Activated CD4-positive, CD25-positive, alpha-beta regulatory T cell treated with anti-CD3 and anti-CD28 coated beads, Interleukin-2, amount 50 U/mL, for 72 hours (primary cell): ENCODE measurements around the gene USP47.

Experiments
- DNase-seq: peaks from one replicate; pipeline ENCODE4 v3.0.0; 2021

The USP47 gene, protein sequence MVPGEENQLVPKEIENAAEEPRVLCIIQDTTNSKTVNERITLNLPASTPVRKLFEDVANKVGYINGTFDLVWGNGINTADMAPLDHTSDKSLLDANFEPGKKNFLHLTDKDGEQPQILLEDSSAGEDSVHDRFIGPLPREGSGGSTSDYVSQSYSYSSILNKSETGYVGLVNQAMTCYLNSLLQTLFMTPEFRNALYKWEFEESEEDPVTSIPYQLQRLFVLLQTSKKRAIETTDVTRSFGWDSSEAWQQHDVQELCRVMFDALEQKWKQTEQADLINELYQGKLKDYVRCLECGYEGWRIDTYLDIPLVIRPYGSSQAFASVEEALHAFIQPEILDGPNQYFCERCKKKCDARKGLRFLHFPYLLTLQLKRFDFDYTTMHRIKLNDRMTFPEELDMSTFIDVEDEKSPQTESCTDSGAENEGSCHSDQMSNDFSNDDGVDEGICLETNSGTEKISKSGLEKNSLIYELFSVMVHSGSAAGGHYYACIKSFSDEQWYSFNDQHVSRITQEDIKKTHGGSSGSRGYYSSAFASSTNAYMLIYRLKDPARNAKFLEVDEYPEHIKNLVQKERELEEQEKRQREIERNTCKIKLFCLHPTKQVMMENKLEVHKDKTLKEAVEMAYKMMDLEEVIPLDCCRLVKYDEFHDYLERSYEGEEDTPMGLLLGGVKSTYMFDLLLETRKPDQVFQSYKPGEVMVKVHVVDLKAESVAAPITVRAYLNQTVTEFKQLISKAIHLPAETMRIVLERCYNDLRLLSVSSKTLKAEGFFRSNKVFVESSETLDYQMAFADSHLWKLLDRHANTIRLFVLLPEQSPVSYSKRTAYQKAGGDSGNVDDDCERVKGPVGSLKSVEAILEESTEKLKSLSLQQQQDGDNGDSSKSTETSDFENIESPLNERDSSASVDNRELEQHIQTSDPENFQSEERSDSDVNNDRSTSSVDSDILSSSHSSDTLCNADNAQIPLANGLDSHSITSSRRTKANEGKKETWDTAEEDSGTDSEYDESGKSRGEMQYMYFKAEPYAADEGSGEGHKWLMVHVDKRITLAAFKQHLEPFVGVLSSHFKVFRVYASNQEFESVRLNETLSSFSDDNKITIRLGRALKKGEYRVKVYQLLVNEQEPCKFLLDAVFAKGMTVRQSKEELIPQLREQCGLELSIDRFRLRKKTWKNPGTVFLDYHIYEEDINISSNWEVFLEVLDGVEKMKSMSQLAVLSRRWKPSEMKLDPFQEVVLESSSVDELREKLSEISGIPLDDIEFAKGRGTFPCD (N-terminal part only)

DNA sequence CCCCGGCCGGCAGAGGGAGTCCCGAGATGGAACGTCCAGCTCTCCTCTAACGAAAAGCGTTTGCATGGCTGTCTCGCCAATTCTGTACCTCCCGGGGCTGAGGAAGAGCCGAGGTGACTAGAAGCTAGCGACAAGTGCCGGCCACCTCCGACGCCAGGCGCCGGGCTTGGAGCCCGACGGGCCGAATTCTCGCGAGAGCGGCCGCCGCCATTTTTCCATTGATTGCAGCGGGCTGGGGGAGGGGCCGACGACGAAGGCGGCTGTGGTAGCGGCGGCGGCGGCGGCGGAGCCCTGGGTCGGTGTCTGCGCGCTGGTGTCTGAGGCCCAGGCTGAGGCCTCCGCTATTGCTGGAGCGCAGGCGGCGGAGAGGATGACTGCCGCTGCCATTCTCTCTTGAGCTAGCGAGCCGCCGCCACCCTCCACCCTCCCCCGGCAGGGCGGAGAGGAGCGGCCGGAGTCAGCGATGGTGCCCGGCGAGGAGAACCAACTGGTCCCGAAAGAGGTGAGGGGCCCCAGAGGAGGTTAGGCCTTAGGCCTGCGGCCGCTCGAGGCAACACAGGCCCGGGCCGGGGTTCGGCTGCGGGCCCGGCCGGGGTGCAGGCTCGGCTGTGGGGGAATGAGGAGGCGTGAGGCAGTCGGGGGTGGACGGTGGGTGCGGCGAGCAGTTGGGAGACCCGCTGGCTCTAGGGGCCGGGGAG is at the start of gene USP47:
TSS of gene USP47 (plus strand) at position 250 of the 698 bp plus-strand sequence. CDS start at position 464, 214 bp downstream.
- DNase-seq = peak; percentile 96

DNA sequence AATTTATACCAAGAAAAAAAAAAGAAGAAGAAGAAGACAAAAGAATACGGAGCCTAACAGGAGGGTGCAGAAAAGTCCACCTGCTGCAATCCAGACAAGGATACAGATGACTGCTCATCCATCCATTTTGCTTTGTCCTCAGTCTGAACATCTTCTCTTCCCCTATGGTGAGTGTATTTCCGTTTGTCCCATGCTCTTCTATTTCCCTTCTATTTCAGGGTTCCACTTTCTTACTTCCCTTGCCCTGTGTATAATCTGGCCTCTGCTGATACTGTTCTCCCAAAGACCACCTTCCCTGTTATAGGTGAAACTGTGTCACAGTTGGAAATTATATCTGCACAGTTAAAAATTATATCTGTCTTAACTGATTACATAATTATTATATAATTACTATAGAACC is 48.7 kb upstream of the USP47 start:
- DNase-seq = no peak

DNA sequence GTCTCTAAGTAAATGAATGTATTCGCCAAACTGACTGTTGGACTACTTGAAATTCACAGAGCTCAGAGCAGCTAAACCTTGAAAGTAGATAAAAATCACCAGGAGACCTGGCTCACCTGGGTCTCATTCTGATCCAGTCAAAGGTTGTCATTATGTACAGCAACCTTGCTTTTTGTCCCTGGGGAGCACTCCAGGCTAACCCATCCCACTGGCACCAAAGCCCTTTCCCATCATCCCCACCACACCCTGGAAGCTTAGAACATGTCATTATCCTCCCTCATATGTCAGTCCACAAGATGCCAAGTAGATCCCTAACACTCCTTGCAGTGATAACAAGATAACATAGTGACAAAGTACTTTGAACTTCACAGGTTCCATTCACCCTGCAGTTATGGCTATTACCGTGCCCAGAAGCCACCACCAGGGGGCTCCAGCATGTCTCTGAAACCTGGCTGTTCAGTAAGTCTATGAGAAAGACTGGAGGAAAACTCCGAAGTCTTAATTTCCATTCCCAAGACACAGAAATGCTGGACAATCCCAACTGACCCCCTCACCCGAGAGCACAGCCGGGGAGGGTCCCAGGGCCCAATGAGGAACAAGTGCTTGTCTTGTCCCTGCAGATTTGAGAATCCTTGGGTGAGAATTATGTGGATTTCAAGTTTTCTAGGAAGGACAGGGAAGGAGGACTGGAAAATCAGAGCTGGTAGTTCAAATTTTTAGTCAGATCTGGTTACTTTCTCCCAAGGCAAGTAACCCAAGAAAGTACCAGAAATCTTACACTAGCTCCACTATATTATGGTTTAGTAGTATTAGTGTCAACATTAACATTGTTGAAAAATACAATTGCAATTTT is 43.0 kb upstream of the USP47 start:
- DNase-seq = peak; percentile 82

DNA sequence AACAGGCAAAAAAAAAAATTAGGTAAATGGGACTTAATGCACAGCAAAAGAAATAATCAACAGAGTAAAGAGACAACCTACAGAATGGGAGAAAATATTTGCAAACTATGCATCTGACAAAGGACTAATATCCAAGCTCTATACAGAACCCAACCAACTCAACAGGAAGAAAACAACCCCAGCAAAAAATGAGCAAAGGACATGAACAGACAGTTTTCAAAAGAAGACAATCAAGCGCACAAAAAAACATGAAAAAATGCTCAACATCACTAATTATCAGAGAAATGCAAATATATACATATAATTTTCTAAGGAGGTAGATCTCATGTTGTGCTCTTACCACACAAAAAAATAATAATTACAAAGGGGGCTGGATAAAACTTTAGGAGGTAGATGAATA is 36.5 kb upstream of the USP47 start:
- DNase-seq = no peak

DNA sequence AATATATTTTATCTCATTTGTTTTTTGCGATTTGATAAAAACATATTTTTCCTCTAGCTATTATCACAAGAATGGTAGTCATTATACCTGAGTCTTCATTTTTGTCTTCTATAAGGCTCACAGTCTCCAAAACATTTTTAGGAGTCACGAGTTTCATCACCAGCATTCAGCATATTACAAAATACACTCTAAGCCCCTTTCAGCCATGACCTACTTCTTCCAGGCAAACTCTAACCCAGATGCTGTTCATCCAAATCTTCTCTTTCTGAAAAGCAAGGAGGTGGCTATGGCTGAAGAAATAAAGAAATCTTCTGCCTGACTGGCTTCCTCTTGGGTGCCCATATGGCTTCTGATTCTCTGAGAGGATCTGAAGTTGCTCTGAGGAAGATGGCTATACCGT is 35.7 kb upstream of the USP47 start:
- no peak for DNase-seq

DNA sequence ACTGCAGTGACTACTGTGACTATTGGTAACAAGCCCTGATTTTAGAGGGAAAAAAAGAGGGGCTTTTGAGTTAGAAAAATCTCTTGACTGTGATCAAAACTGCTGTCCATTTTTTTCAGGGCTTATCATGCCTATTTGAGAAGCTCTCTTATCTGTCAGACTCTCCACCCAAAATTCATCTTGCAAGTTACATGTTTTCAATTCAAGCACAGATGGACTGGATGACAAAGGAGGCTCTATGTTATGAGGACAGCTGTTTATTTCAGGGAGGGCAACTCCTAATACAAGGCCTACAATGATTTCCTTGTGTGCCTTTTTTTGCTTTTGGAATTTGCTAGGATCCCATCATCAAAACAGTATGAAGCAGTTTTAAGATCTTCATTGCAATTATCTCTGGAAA is 35.2 kb upstream of the USP47 start:
- no peak for DNase-seq

DNA sequence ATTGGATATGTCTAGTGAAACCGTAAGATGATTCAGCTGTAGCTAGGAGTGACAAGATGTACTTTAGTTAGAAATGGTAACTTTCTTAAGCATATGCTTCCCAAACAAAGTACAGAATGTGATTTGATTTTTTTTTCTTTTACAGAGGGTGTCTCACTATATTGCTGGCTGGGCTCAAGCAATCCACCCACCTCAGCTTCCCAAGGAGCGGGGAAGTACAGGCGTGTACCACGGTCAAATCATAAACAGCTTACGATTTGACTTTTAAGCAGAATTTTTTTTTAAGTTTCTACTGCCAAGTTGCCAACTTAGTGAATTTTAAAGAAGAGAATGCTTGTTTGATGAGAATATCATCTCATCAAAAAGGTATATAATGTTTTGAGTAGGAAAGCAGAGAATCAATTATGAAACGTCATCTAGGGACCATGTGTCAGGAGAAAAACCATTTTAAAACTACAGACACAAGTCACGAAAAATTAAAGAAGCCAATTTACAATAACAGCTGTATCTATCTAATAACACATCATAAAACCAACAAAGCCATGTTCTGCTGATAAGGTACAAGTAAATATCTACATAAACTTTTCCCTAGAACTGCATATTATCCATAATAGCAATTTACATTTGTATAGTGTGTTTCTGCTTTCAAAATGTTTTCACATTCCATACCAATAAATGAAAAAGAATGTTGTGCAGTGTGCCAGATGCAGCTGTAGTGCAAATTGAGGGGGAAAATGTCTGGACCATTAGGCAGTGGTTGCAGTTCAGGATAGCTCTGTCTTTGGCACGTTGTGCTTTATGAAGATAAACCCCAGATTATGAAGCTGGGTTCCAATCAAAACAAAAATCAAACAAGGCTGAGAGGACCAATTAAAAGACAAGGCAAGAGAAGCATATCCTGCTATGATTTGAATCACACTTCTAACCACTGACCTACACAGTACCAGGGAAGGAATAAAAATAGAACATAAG is 33.7 kb upstream of the USP47 start:
- DNase-seq = no peak

DNA sequence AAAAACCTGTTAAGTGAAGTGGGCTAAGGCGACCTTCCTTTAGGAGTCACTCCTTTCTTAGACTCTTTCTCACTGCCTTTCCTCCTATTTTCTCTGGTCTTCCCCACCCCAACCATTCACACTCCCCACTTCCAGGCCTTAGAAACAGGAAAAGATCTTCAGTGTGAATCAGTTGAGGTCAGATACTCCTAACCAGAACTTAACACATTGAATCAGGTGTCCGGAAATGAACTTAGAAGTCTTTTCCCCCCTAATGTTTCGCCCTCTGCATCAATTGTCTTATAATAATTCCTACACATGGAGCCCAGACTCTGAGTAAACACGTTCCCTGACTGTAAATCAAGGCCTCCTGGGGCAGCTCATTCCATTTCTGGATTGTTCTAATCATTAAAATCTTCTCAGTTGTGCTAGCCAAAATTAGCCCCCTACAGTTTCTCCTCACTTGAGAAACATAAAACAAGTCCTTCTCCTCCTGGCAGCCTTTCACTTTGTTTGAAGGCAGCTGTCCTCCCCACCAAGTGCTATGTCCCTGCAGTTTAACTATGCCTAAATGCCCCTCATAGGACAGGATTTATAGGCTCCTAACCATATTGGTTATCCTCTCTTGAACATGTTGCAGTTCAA is 32.7 kb upstream of the USP47 start:
- no peak for DNase-seq

DNA sequence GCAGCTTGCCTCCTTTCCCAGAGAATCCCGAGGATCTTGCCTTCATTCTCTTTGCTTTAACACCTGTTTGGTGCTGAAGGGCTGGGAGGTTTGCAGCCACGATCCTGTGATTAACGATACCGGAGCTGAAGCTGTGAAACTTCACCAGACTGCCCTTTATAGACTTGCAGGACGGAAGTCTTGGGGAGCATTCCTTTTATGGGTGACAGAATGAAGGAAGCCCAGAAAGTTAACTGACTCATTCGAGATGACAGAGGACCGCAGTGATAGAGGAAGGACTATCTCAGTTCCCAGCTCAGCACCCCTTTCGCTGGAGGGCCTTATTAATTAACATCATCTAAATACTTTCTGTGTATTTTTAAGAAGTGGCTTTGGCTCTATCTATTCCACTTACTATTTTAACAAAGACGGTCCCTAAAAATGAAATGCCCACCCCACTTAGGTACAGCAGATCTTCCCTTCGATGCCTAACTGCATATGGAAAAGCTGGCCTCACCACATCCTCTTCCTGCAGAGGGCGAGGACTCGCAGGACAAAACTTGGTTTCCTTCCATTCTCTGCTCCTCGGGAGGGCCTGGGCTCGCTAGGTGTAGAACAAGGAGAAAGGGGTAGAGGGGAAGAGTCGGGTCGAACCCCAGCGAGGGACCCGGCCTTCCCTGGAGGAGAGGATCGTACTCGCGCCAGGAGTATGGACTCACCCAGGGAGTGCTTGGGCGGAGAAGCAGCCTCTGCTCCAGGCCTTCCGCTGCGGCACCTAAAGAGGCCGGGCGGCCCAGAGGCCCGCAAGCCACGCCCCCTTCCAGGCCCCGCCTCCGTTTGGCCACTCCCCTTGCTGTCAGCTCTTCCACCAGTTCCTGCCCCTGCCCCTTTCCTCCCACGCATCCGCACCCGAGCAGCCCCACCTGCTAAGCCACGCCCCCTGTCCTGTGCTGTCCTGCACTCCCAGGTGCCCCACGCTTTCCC is 30.7 kb upstream of the USP47 start:
- peak; percentile 36 for DNase-seq

DNA sequence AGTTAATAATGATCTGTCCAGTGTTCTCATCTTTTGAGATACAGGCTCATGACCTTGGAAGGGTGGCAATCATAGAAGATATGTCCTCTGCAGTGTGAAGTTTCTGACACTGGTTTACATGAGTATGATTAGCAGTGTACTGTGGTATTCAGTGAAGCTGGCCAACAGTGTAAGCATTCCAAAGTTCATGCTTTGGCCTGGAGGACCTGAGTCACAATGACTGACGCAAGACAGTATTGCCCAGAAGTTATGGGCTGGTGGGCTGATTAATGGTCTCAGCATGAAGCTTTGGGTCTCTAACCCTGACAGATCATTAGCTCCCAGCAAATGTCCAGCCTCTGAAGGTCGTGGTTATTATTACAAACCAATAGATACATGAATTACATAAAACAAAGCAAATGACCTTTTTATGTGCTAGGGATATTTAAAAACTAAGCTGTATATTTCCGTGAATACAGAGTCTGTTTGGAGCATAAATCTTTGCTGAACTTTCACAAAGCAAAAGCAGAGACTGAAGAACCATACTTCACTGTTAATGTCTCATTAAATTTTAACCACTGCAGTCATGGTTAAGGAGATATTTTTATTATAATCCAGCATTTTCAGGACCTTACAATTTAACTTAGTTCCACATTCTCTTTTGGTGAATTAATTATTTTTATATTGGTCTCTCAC is 28.3 kb upstream of the USP47 start:
- DNase-seq = no peak

DNA sequence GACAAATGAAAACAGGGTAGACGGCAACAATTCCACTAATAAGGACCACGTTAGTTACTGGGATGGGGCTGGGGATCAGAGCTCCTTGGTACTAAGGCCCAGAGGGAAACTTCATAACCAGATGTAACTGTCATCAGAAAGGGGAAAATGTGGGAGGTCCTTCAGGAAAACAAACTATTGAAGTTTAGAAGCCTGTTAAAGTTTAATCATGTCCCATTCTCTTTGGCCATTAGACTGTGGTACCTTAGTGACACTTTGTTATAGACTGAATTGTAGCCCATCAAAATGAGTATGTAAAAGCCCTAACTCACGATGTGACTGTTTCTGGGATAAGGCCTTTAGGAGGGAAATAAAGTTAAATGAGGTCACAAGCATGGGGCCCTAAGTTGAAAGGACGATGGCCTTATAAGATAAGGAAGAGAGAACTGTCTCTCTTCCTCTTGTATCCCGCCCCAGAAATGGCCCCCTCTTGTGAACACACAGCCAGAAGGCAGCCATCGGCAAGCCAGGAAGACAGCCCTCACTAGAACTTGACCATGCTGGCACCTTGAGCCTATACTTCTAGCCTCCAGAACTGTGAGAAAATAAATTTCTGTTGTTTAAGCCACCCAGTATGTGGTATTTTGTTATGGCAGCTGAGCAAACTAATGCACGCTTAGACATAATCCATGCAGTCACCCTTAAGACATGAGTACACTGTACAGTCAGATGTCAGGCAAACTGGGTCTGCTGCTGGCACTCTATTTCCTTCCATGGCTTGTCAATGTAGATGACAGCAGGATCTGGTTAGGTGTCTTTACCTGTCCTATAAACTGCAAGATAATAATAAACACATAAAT is 26.9 kb upstream of the USP47 start:
- no peak for DNase-seq

DNA sequence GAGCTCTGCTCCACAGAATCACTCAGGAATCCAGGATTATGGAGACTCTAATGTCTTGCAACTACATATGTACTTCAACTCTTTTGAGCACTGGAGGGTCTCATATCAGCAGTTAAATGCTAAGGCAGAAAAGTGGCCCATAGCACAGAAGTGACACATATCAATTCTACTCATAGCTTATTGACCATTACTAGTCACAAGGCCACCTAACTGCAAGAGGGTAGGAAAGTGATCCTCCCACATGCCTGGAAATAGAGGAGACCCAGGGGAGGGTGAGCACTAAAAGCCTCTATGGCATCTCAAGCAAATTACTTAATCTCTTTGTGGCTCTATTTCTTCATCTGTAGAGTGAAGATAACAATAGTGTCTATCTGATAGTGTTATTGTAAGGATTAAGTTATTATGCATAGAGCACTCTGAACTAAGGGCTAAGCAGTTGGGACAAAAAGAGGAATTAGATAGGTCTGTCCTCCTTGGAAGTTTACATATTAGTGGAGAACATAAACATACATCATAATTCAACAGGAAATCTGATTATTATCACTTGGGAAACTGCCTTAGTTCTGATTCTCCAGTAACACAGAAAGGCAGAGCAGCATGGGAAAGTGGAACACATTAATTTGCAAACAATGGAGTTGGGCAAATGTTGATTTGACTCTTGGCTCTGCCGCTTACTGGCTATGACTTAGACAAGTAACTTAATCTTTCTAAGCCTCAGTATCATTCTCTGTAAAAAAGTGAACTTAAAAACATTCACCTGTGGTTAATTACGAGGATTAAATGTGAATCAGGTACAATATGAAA is 25.1 kb upstream of the USP47 start:
- DNase-seq = no peak

DNA sequence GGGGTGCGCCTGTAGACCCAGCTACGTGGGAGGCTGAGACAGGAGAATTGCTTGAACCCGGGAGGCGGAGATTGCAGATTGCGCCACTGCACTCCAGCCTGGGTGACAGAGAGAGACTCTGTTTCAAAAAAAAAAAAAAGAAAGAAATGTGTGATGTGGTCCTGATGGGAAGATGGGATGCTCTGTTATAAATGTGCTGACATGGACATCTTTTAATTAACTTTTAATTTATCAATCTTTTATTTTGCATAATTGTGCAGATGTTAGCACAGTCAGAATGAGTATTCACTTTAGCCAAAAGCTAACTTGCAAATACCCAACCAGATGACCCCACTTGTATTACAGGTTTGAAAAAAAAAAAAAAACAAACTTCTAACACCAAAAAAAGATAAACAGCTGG is 23.8 kb upstream of the USP47 start:
- DNase-seq = no peak

DNA sequence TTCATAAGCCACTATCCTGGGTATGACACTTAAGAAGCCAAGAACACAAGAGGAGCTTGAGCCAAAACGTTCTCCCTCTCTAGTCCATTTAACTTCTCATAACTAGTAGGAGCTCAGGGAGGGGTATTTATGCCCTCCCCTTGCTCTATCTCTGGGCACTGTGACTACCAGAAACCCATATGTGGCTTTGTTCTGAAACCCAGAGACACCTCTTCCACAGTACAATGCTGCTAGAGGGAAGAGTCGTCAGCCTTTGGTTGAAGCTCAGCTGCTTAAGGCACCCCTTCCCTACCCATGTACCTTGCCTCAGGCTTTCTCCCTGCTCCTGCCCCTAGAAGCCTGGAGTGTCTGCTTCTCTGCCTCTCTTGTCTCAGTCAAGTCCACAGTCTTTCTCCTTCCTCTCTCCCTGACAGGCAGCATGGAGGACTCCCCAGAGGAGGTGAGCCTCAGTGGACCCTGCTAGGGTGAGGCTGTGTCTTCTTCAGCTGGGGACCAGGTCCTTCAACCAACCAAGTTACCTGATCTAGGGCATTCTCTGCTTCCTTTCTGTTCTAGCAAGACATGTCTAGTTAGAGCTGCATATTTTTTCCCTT is 23.1 kb upstream of the USP47 start:
- no peak for DNase-seq

DNA sequence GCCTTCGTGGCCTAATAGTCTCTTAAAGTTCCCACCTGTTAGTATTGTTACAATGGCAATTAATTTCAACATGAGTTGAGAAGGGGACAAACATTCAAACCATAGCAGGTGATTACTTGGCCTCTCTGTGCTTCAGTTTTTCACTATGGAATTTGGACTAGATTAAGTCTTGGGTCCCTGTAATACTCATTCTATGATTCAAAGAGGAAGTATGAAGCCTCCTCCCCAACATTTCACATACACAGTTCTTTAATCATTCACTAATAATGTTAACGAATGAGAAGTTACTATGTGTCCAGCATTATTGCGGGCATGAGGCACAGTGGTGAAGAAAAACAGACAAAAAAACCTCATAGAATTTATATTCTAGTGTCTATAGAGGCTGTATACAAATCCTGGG is 19.9 kb upstream of the USP47 start:
- no peak for DNase-seq

DNA sequence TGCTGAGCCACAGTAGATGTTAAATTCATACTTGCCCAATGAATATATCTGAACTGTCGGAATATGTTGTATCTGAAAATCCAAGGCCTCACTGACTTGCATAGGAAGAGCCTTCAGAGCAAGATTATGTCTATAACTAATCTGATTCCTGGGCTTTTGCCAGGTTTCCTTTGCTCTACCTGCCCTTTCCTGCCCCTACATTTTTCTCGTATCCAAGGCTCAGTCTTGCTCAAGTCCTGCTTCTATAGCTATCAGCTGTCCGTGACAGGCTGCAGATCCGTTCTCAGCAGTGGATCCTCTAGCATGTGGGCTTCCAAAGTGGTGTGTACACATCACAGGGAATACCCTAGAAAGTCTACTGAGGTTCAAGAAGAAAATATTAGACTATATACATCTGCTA is 18.8 kb upstream of the USP47 start:
- no peak for DNase-seq
